ENCODE results near the gene LDLRAD2.

The LDLRAD2 gene

GRCh38 chr1:21864730-21865129, 52.7 kb downstream of the LDLRAD2 start:
- no peak for DNase-seq

GRCh38 chr1:21865609-21865942, 53.5 kb downstream of the LDLRAD2 start:
- DNase-seq: no peak

- DNase-seq: no peak
These were observed 54.1 kb downstream of the LDLRAD2 start for GRCh38 chr1:21865943-21866706.

- DNase-seq: no peak
These were observed 54.6 kb downstream of the LDLRAD2 start for GRCh38 chr1:21866707-21867043.

- no peak for DNase-seq
These were observed 55.5 kb downstream of the LDLRAD2 start for GRCh38 chr1:21867451-21867996.

GRCh38 chr1:21868482-21868881, 56.4 kb downstream of the LDLRAD2 start:
- no peak for DNase-seq

GRCh38 chr1:21868941-21869454, 56.9 kb downstream of the LDLRAD2 start:
- peak; percentile 61 for DNase-seq

GRCh38 chr1:21869620-21870121, 57.6 kb downstream of the LDLRAD2 start:
- DNase-seq: no peak

- no peak for DNase-seq
These were observed 58.5 kb downstream of the LDLRAD2 start for GRCh38 chr1:21870611-21871010.

GRCh38 chr1:21871943-21872342, 59.9 kb downstream of the LDLRAD2 start:
- no peak for DNase-seq

- no peak for DNase-seq
These were observed 60.5 kb downstream of the LDLRAD2 start for GRCh38 chr1:21872445-21873079.

GRCh38 chr1:21873174-21873573, 61.1 kb downstream of the LDLRAD2 start:
- no peak for DNase-seq

- no peak for DNase-seq
These were observed 61.7 kb downstream of the LDLRAD2 start for GRCh38 chr1:21873761-21874160.

- DNase-seq: no peak
These were observed 62.3 kb downstream of the LDLRAD2 start for GRCh38 chr1:21874328-21874727.
